ENCODE results near the gene RNF112.

The RNF112 gene

GRCh38 chr17:19410875-19411620 is at the start of gene RNF112:
TSS of gene RNF112 (plus strand) at chr17:19411232. CDS start at chr17:19411409, 177 bp downstream.
- DNase-seq, result no peak

GRCh38 chr17:19361326-19361725 is 49.7 kb upstream of the RNF112 start:
- no peak for DNase-seq

- DNase-seq, result no peak
Observed at GRCh38 chr17:19361944-19362276, 49.1 kb upstream of the RNF112 start.

- DNase-seq, result peak; percentile 93
Observed at GRCh38 chr17:19362277-19363113, 48.5 kb upstream of the RNF112 start, which contains the start of gene B9D1. TSS of gene B9D1 (minus strand) at chr17:19362723. CDS start at chr17:19362569, 154 bp downstream.

- no peak for DNase-seq
Observed at GRCh38 chr17:19363114-19363438, 48.0 kb upstream of the RNF112 start.

- no peak for DNase-seq
Observed at GRCh38 chr17:19363460-19364035, 47.5 kb upstream of the RNF112 start.

GRCh38 chr17:19364699-19365498 is 46.1 kb upstream of the RNF112 start:
- DNase-seq, result no peak

GRCh38 chr17:19365499-19365817 is 45.6 kb upstream of the RNF112 start:
- no peak for DNase-seq

GRCh38 chr17:19365833-19366636 is 45.0 kb upstream of the RNF112 start:
- DNase-seq, result no peak

GRCh38 chr17:19366637-19366972 is 44.4 kb upstream of the RNF112 start:
- DNase-seq, result no peak

GRCh38 chr17:19368229-19368628 is 42.8 kb upstream of the RNF112 start:
- no peak for DNase-seq

- no peak for DNase-seq
Observed at GRCh38 chr17:19369107-19369778, 41.8 kb upstream of the RNF112 start.

GRCh38 chr17:19369846-19370492 is 41.1 kb upstream of the RNF112 start:
- DNase-seq, result peak; percentile 43

GRCh38 chr17:19370493-19370960 is 40.5 kb upstream of the RNF112 start:
- DNase-seq, result peak; percentile 70

- DNase-seq, result peak; percentile 50
Observed at GRCh38 chr17:19371259-19372010, 39.6 kb upstream of the RNF112 start.

GRCh38 chr17:19372011-19372370 is 39.0 kb upstream of the RNF112 start:
- DNase-seq, result no peak

- peak; percentile 50 for DNase-seq
Observed at GRCh38 chr17:19372439-19372838, 38.6 kb upstream of the RNF112 start.

- DNase-seq, result peak; percentile 47
Observed at GRCh38 chr17:19372866-19373504, 38.0 kb upstream of the RNF112 start.

- DNase-seq, result no peak
Observed at GRCh38 chr17:19374136-19374535, 36.9 kb upstream of the RNF112 start.

GRCh38 chr17:19375732-19376131 is 35.3 kb upstream of the RNF112 start:
- no peak for DNase-seq
